ENCODE data around the gene COQ4.
A peak's percentile ranks its signal among the peaks of the same experiment; 100 is the strongest.

COQ4 gene

GRCh38 chr9:128371630-128372117, 49.0 kb downstream of the COQ4 start:
- H3K27ac ChIP-seq (ENCODE audit: low read length), result peak overlapping the region; percentile 6; the same call in 1 of the 2 replicates
- peaks cover 14% of the 10 kb centered on the region for H3K4me1 ChIP-seq (ENCODE audit: low read length)
- peak overlapping the region; percentile 77 for H3K9ac ChIP-seq (ENCODE audit: low read length)
- no peak for DNase-seq
- H3K9me2 ChIP-seq (replicated peaks; ENCODE audit: insufficient read depth, low read length), result no peaks in the 10 kb centered on the region
- peaks cover 2% of the 10 kb centered on the region; the same call in 1 of the 2 replicates for H4K20me1 ChIP-seq (ENCODE audit: insufficient read depth, low read length)
- TF ChIP-seq EZH2phosphoT487 (IDR thresholded peaks at IDR 0.05; ENCODE audit: low read length) (no peak), EZH2 (optimal IDR thresholded peaks at IDR 0.05; ENCODE audit: low read depth, low read length) (no peak)
- TF ChIP-seq, protein P1, sequence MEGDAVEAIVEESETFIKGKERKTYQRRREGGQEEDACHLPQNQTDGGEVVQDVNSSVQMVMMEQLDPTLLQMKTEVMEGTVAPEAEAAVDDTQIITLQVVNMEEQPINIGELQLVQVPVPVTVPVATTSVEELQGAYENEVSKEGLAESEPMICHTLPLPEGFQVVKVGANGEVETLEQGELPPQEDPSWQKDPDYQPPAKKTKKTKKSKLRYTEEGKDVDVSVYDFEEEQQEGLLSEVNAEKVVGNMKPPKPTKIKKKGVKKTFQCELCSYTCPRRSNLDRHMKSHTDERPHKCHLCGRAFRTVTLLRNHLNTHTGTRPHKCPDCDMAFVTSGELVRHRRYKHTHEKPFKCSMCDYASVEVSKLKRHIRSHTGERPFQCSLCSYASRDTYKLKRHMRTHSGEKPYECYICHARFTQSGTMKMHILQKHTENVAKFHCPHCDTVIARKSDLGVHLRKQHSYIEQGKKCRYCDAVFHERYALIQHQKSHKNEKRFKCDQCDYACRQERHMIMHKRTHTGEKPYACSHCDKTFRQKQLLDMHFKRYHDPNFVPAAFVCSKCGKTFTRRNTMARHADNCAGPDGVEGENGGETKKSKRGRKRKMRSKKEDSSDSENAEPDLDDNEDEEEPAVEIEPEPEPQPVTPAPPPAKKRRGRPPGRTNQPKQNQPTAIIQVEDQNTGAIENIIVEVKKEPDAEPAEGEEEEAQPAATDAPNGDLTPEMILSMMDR (IDR thresholded peaks at IDR 0.05; ENCODE audit: low read length), result no peak
- peak overlapping the region; percentile 93 for H3K4me3 ChIP-seq (ENCODE audit: low read length)
- H3K9me3 ChIP-seq (replicated peaks; ENCODE audit: insufficient read depth, low read length), result no peaks in the 10 kb centered on the region
- no peaks in the 10 kb centered on the region for H3K36me3 ChIP-seq (replicated peaks; ENCODE audit: insufficient read depth, low read length)
- 0 out of 2 replicates have a peak, but pooled peaks cover 6% of the 10 kb centered on the region for H3F3A ChIP-seq (ENCODE audit: insufficient read depth, low read length)
- H3K4me2 ChIP-seq (ENCODE audit: low read depth, low read length), result peak overlapping the region; percentile 93
- H3K27me3 ChIP-seq (replicated peaks; ENCODE audit: insufficient read depth, low read length), result no peaks in the 10 kb centered on the region
- H3K79me2 ChIP-seq (ENCODE audit: low read length), result peaks cover 52% of the 10 kb centered on the region
- H2AFZ ChIP-seq (ENCODE audit: low read length), result peak overlapping the region; percentile 63

GRCh38 chr9:128372188-128372641, 49.6 kb downstream of the COQ4 start:
- H3K27ac ChIP-seq (ENCODE audit: low read length), result no peak overlapping the region
- H3K9me3 ChIP-seq (replicated peaks; ENCODE audit: insufficient read depth, low read length), result no peaks in the 10 kb centered on the region
- H3K4me3 ChIP-seq (ENCODE audit: low read length), result peak overlapping the region; percentile 93
- peak overlapping the region; percentile 77 for H3K9ac ChIP-seq (ENCODE audit: low read length)
- H3K9me2 ChIP-seq (replicated peaks; ENCODE audit: insufficient read depth, low read length), result no peaks in the 10 kb centered on the region
- peaks cover 14% of the 10 kb centered on the region for H3K4me1 ChIP-seq (ENCODE audit: low read length)
- H2AFZ ChIP-seq (ENCODE audit: low read length), result no peak overlapping the region
- peak overlapping the region; percentile 93 for H3K4me2 ChIP-seq (ENCODE audit: low read depth, low read length)
- H3K27me3 ChIP-seq (replicated peaks; ENCODE audit: insufficient read depth, low read length), result no peaks in the 10 kb centered on the region
- H4K20me1 ChIP-seq (ENCODE audit: insufficient read depth, low read length), result peaks cover 2% of the 10 kb centered on the region; the same call in 1 of the 2 replicates
- H3F3A ChIP-seq (ENCODE audit: insufficient read depth, low read length), result 0 out of 2 replicates have a peak, but pooled peaks cover 6% of the 10 kb centered on the region
- H3K79me2 ChIP-seq (ENCODE audit: low read length), result peaks cover 57% of the 10 kb centered on the region
- TF ChIP-seq EZH2 (optimal IDR thresholded peaks at IDR 0.05; ENCODE audit: low read depth, low read length) (no peak), EZH2phosphoT487 (IDR thresholded peaks at IDR 0.05; ENCODE audit: low read length) (no peak)
- TF ChIP-seq, protein P1 (IDR thresholded peaks at IDR 0.05; ENCODE audit: low read length), result no peak
- H3K36me3 ChIP-seq (replicated peaks; ENCODE audit: insufficient read depth, low read length), result no peaks in the 10 kb centered on the region
- no peak for DNase-seq

GRCh38 chr9:128372784-128373183, 50.1 kb downstream of the COQ4 start:
- Histone ChIP-seq H3F3A (ENCODE audit: insufficient read depth, low read length) (0 out of 2 replicates have a peak, but pooled peaks cover 6% of the 10 kb centered on the region), H4K20me1 (ENCODE audit: insufficient read depth, low read length) (peaks cover 2% of the 10 kb centered on the region; the same call in 1 of the 2 replicates), H3K9me2 (replicated peaks; ENCODE audit: insufficient read depth, low read length) (no peaks in the 10 kb centered on the region), H3K79me2 (ENCODE audit: low read length) (peaks cover 59% of the 10 kb centered on the region), H3K9ac (ENCODE audit: low read length) (no peak overlapping the region), H3K4me2 (ENCODE audit: low read depth, low read length) (peak overlapping the region; percentile 93; the same call in 1 of the 2 replicates), H3K27me3 (replicated peaks; ENCODE audit: insufficient read depth, low read length) (no peaks in the 10 kb centered on the region), H3K9me3 (replicated peaks; ENCODE audit: insufficient read depth, low read length) (no peaks in the 10 kb centered on the region), H3K27ac (ENCODE audit: low read length) (no peak overlapping the region), H2AFZ (ENCODE audit: low read length) (no peak overlapping the region), H3K36me3 (replicated peaks; ENCODE audit: insufficient read depth, low read length) (no peaks in the 10 kb centered on the region), H3K4me3 (ENCODE audit: low read length) (no peak overlapping the region), H3K4me1 (ENCODE audit: low read length) (peaks cover 14% of the 10 kb centered on the region)
- no peak for DNase-seq
- TF ChIP-seq EZH2phosphoT487 (IDR thresholded peaks at IDR 0.05; ENCODE audit: low read length), result no peak
- no peak for TF ChIP-seq EZH2 (optimal IDR thresholded peaks at IDR 0.05; ENCODE audit: low read depth, low read length)
- TF ChIP-seq, protein P1 (IDR thresholded peaks at IDR 0.05; ENCODE audit: low read length), result no peak

Measured in MM.1S (cell line).